NOMO-1 treated with dmso at 0.1 percent for 144 hours (cell line): ENCODE measurements around the gene AIPL1.
A peak's percentile ranks its signal among the peaks of the same experiment; 100 is the strongest.

Experiments used
- DNase-seq: peaks from one replicate; lab custom pipeline; 2025; ENCODE audit not compliant: unreplicated experiment; lab: John Stamatoyannopoulos, UW

Gene AIPL1

DNA sequence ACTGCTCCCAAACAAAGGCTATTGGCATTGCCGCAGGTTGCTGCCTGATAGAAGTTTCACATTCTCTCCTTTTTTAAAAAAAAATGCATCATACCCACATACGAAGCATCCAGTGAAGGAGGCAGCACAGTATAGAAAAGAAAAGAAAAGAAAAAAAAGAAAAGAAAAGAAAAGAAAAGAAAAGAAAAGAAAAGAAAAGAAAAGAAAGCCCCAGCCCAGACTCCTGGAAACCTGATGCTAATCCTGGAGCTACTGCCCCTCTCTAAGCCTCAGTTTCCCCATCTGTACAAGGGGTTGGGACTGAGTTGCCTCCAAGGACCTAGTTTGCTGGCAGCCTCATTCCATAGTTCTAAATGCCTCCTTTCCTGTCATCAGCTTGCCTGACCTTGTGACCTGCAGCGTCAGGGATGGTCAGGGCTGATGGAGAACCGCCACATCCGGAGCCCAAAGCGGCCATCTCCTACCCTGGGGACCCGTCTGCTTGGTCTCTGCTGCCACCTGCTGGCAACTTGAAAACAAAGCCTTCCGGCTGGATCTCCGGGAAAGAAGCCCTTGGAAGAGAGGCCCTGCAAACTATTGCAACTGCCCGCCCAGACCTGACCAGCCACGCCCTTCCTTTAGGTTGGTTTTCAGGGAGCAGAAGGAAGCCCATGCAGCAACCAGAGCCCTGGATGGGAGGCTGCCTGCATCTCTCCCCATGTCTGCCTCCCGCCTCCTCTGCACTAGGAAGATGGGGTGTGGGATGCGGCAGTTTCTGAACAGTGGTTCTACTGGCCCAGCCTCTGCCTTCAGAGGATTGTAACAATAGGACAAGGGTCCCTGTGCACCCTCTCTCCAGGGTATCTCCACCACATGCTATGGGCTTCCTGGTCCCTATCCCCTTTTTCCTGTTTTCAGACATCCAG is 13.0 kb downstream of the AIPL1 start:
- DNase-seq = peak; percentile 44

DNA sequence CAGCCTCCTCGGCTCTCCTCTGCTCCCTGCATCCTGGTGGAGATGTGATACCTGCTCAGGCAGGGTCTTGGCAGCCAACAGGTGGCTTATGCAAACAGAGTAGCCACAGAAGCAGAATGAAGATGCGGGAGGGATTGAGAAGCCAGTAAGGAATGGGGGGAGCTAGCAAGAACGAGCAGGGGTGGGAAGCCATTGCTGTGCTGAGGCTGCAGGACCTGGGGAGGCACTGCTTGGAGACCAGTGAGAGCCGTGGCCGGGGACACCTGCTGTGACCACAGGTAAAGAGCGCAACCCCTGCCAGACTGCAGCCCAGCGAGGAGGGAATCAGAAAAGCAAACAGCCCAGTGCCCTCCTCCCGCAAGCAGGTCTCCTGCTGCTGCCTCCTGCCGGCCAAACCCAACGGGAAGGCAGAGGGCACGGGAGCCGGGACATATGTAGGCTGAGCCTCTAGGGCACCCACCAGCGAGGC is 14.7 kb downstream of the AIPL1 start:
- no peak for DNase-seq

- DNase-seq = no peak
Measured at GRCh38 chr17:6415616-6416015, 19.3 kb downstream of the AIPL1 start.

- peak; percentile 27 for DNase-seq
Measured at GRCh38 chr17:6413065-6413464, 21.9 kb downstream of the AIPL1 start.

GRCh38 chr17:6408735-6409134 is 26.2 kb downstream of the AIPL1 start:
- DNase-seq = no peak

DNA sequence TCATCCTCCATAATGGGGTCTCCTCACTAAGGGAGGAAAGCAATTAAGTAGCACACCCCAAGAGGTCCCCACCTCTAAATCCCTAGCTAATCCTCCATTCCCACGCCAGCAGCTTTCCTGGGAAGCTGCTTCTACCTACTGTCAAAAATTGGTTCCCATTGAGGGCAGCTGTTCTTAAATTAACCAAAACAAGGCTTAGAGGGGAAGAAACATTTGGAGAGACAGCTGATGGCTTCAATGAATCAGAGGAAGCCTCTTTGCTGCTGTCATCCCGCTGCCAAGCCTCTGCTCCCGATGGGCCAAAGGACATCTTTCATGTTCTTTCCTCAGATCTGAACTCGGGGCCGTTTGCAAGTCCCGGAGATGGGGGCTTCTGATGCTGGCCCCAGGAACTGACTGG is 26.6 kb downstream of the AIPL1 start:
- DNase-seq = no peak

- DNase-seq = no peak
Measured at GRCh38 chr17:6402258-6402657, 32.7 kb downstream of the AIPL1 start.

DNA sequence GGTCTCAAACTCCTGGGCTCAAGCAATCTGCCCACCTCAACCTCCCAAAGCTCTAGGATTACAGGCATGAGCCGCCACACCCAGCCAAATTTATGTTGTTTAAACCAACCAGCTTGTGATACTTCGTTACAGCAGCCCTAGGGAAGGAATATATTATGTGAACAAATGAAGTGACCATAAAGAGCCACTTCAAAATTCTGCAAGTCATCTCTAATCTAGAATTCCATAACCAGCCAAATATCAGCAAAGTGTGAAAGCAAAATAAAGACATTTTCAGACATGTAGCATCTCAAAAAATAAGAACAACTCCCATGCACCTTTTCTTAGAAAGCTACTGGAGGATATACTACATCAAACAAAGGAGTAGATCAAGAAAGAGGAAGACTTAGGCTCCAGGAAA is 36.0 kb downstream of the AIPL1 start:
- DNase-seq = no peak

DNA sequence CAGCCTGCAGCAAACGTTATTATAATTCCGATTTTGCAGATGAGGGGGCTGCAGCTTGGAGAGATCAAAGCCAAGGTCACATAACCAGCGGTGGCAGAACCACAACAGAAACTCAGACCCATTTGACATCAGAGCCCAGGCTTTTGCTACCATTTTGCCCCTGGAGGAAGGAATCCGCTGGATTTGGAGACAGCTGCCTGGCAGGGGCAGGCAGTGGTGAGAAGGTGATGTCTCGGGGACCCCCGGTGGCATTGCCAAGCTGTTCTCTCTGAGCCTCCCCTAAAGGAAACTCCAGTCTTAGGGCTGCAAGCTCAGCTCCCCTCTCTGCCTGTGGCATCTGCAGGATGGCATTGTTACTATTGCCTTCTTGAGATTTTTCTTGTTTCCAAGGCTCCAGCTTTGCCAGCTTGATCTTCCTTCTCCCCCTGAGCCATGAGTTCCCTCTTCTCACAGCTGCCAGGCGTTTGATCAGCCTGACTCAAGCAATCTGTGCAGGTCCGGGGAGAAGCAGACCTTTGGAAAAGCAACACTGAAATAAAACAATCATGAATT is 40.8 kb downstream of the AIPL1 start:
- no peak for DNase-seq

DNA sequence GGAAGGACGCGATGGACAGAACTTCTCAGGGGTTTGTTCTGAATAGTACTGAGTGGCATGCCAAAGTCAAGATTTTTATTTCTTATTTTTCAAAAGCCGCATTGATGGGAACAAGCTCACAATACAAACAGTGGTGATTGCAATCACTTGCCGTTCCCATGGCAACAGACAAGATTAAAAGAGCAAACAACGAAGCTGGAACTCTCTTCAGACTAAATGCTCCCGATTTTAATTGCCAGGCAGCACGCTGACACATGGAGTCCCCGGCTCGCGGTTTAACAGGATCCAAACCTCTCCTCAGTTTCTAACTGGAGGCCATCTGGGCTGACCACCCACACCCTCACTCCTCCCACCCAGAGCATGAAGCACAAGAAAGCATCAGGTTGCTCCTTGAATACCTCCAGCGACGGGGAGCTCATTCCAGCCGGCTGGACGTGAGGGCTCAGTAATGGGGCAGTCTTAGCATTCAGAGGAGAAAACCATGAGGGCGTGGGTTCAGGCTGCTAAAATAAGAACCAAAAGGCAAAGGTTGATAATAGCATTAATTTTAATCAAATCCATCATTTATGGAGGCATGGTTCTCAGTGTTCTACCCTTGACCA is 41.5 kb downstream of the AIPL1 start:
- DNase-seq = no peak

- no peak for DNase-seq
Measured at GRCh38 chr17:6392609-6393350, 42.1 kb downstream of the AIPL1 start.

GRCh38 chr17:6388416-6388815 is 46.5 kb downstream of the AIPL1 start:
- DNase-seq = no peak

DNA sequence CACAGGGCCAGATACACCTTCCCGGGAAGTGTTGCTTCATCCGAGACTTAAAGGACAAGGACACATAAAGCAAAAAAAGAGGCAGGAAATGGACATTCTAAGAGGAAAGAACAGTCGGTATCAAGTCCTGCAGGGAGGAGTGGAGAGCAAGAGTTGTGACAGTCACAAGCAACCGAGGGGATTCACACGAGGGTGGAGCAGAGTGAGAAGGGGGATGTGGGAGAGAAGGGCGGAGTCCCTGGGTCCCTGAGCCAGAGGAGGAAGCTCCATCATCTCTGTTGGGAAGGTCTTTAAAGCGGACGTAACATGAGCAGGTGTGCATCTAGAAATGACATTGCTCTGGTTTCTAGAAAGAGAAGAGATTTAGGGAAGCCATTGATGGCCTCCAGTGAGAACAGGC is 47.1 kb downstream of the AIPL1 start:
- DNase-seq = no peak

GRCh38 chr17:6387442-6387841 is 47.5 kb downstream of the AIPL1 start:
- DNase-seq = no peak

DNA sequence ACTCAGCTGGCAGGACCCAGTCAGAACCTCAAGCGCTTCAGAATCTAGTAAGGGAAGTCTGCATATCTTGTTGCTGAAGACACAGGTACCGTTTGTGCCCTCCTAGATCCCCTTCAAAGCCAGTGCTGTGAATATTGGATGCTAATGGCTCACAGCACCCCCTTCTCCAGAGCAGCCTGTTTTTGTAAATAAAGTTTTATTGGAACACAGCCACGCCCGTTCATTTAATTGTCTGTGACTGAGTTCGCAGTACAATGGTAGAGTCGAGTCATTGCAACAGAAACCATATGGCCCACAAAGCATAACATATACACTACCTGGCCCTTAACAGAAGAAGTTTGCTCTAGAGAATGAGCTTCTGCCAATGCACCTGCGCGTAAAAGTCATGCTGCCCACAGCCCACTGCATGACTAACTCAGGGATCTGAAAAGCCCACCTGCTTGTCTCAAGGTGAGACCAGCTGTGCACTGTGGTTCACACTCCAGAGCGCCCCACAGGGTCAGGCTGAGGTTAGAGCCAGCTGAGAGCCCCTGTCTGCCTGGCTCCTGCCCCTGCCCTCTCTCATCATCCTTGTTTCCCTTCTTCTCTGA is 48.8 kb downstream of the AIPL1 start:
- no peak for DNase-seq

GRCh38 chr17:6384481-6384880 is 50.4 kb downstream of the AIPL1 start:
- DNase-seq = no peak

DNA sequence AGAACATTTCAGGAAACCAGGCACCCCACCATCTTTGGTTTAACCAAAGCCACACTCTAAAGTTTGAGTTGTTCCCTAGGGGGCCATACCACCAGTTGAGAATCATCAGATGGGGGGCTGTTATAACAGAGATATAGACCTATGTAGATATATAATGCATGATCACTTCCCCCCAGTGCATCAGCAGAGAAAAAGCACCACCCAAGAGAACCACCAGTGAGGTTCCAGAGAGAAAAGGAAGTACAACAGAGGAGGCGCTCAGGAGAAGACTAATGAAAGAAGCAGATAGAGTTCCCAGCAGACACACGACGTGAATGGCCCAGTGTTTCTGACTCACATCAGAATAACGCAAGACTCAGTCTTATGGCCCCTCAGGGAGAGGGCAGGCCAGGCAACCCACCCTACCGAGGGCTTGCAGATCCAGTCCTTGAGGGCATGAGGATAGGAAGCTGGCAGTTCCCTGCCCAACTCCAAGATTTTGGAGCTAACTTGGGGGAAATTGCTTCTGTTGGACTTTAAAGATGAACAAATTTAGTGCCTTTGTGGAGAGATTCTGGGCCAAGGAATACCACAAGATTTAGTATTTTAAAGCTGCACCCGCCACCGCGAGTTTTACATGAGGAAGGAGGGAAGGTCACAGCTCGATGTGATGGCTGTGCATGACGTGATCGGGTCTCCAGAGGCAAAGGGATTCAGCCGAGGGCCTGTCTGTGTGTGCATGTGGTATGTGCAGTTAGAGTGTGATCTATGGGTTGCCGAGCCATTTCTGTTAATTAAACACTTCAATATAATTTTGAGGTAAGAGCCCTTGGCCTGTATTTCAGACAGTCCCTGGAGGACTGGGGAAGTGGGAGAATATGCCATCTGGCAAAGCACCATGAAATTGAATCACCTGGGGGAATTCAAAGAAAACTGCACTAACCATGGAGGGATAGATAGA is 53.1 kb downstream of the AIPL1 start:
- no peak for DNase-seq

DNA sequence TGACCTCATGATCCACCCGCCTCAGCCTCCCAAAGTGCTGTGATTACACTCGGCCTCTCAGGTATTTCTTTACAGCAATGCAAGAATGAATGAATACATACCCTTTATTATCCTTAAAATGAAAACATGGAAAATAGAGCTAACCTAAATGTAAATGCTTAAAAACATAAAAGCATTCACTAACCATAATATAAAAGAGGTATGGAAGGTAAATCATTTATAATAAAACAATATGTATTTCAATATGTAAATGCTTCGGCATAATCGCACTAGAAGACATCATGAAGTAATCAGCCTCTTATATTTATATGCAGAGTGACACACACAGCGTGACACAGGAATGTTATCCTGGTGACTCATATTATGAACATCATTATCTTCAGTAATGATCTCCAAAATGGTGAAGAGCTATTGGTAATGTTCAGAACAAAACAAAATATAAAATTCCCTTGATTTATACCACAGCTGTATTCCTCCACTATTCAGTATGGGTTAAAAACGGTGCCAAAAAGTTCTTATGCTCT is 53.9 kb downstream of the AIPL1 start:
- no peak for DNase-seq

GRCh38 chr17:6377906-6378305 is 57.0 kb downstream of the AIPL1 start:
- DNase-seq = no peak

DNA sequence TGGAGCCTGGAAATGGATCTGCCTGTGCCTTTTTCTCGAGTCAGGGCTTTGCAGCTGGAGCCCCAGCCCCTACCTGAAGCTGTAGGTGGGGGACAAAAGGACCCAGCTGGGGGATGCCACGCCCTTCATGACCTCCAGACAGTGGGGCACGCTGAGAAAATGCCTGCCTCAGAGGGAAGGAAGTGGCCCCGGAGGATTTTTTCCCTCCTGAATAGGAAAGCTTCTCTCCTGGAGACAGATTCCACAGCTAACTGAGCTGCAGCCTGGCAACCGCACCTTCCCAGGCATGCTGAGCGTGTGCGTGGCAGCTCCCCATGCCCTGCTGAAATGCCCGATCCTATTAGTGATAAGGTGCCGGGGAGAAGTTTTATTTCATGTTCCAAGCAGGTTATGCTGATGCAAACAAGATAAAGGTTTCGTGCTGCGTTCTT is 58.0 kb downstream of the AIPL1 start:
- DNase-seq = no peak
